T-helper 1 cell treated with Interleukin-12 subunit alpha and Interleukin-12 subunit beta and Interleukin-4 antibody, amounts not matched to agents 30 ng/mL and 1 ng/mL, for 36 hours (primary cell): ENCODE data around the gene STAMBPL1. TPM values are rescaled to one million over a fixed set of nuclear protein-coding genes. Genes with fewer than 3 reads are reported as not detected.

Experiments used
- total RNA-seq: library from RNA; stranded (reverse); gene quantifications from 2 replicates; pipeline ENCODE4 v1.2.3, GENCODE V29; 2022

Gene STAMBPL1
- total RNA-seq, 1 donor from 2014 or later, result 44.3 TPM

Other genes with a start within 250 kb of the STAMBPL1 start
- not detected in 2 replicates for gene LIPF, start 215.8 kb upstream of the STAMBPL1 start, total RNA-seq
- not detected in 2 replicates for gene LIPK, start 174.0 kb upstream of the STAMBPL1 start, total RNA-seq
- not detected in 2 replicates for gene LIPN, start 120.2 kb upstream of the STAMBPL1 start, total RNA-seq
- gene LIPM, start 77.5 kb upstream of the STAMBPL1 start, total RNA-seq, result not detected in 2 replicates
- gene ANKRD22, start 28.4 kb upstream of the STAMBPL1 start, total RNA-seq, result 0.42 TPM in 1 of 2 replicates, not detected in the other
- gene ACTA2, start 72.5 kb downstream of the STAMBPL1 start, total RNA-seq, result 8.8 and 9.1 TPM in 2 replicates
- gene FAS, start 110.6 kb downstream of the STAMBPL1 start, total RNA-seq, result 84.4 and 87.8 TPM in 2 replicates